HG02678 (cell line): Measurements from ENCODE around the gene OR4F15.

Experiments
- ATAC-seq: cut with Tn5 transposase; IDR thresholded peaks from one replicate; pipeline ENCODE4 v1.9.1; 2021; ENCODE audit warnings: mild to moderate bottlenecking, moderate library complexity; ENCODE audit not compliant: unreplicated experiment

The OR4F15 gene

GRCh38 chr15:101803676-101804075, 8.3 kb upstream of the OR4F15 start:
- ATAC-seq: no peak

DNA sequence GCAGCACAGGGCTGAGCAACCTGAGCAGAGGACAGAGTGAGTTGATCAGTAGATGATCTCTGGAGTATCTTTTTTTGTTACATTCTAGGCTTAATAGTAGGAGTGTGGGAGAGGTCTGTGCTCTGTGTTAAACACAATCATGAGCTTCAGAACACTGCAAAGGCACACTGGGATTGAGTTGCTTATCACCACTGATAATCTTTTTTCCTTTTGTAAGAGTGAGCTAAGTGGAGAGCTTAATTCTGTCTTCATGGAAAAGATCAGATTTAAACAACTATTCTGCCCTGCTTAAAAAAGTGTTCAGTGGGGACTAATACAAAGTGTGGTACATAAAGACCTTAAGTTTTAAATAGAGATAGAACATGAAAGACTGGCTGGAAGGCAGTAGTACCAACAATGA, 7.6 kb upstream of the OR4F15 start:
- no peak for ATAC-seq

DNA sequence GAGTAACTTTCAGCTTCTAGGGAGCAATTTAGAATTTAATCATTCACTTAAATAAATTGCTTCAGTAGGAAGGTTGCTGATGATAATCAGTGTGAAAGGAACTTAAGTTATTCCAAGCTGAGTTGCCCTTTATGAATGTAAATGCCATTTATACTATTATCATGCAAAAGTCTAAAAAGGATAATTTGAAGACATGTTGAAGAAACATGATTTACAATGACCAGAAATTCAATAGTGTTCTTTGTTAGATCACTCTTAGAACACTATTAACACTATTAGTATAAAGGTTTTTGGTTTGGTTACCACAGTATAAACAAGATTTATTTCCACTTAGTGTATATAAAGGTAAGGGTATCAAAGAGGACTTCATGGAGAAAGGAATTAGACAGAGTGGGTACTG, 7.1 kb upstream of the OR4F15 start:
- ATAC-seq: no peak

- ATAC-seq: no peak
These were observed 6.2 kb upstream of the OR4F15 start for GRCh38 chr15:101805605-101806345.

GRCh38 chr15:101807345-101807945, 4.6 kb upstream of the OR4F15 start:
- no peak for ATAC-seq

GRCh38 chr15:101808201-101808600, 3.8 kb upstream of the OR4F15 start:
- no peak for ATAC-seq

- ATAC-seq: no peak
These were observed 1.5 kb upstream of the OR4F15 start for GRCh38 chr15:101810456-101810855.

DNA sequence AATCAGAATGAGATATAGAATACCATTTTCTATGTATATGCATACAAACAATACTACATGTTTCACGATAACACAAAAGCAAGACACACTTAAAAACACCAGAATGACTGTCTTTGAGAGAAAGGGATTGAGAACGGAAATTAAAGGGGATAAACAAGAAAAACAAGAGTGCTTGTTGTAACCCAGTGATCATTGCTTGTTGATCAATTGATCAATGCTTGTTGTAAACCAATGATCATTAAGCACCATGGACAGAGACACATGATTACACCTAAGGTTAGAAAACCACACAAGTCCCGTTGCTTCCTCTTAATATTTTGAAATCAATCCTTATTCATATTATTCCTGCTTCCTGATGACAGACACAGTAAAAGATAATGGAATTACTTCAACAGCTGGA, 1.1 kb upstream of the OR4F15 start:
- ATAC-seq: no peak

- no peak for ATAC-seq
These were observed 2.0 kb downstream of the OR4F15 start for GRCh38 chr15:101813803-101814534.

DNA sequence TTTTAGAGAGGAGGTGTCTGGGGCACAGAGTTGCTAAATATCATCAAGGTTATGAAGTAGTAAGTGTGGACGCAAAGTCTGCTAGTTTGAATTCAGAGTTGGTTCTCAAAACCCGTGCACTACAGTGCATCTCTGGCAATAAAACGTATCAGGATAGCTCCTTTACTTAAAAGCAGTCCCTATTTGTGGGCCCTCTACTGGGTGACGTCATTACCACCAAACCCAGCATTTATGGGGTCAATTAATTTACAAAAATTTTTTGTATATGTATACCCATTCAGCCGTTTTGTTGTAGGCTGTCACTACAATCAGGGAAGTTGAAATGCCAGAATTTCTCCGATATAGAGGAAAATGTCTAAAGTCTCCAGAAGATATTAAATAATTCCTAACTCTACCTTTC, 8.8 kb downstream of the OR4F15 start:
- ATAC-seq: no peak

- ATAC-seq: no peak
These were observed 15.3 kb downstream of the OR4F15 start for GRCh38 chr15:101827257-101827656.

- no peak for ATAC-seq
These were observed 16.8 kb downstream of the OR4F15 start for GRCh38 chr15:101828774-101829173.

DNA sequence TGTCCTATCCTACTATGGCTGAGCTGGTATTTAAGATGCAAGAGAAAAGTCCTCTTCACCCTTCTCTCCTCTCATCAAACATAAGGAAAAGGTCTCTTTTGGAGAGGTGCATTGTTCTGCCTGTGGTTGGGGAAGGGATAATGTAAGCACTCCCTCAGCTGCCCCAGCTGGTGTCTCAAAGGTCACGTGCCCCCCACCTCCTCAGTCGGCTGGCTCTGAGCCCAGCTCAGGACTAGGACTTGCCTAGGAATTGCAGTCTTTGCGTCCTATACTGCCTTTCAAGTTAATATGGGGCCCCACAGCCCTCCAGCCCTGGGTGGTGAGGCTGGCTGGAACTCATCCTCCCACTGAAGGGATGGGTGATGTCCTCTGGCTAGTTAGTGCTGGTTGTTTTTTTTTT, 29.7 kb downstream of the OR4F15 start:
- no peak for ATAC-seq

DNA sequence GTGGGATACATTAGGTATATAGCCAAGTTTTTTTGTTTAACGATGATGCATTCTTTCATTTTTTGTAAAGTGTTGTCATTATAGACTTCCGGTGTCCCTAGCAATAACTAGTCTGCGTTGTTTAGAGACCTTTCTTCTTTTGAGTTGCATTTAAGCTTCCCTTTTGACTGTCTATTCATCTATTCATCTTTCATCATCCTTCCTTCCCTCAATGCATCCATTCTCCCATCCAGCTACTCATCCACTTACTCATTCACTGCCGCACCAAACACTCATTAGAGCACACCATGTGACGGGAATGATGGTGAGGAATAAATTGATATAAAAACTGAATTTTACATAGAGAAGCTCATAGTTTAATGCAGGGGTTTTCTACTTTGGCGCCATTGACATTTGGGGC, 32.9 kb downstream of the OR4F15 start:
- ATAC-seq: no peak

- no peak for ATAC-seq
These were observed 40.4 kb downstream of the OR4F15 start for GRCh38 chr15:101852356-101852755.
